HCT116 (cell line): Measurements from ENCODE around the gene CACNA1C.

Experiments used
- CTCF ChIP-seq, 3 experiments: fragments of 200-600 bp in 1 of 3; sonication (generic) in 1 of 3; IDR thresholded peaks in 2 of 3; conservative IDR thresholded peaks in 1 of 3; 2 replicates each; pipeline ENCODE4 v1.5.1; 2012 to 2017; ENCODE audit warnings: low read depth in 2 of 3, low read length in 2 of 3, antibody characterized with exemption in 1 of 3, borderline replicate concordance in 1 of 3, control low read depth in 1 of 3, mild to moderate bottlenecking in 1 of 3, mixed read lengths in 1 of 3, mixed run types in 1 of 3, moderate library complexity in 1 of 3; ENCODE audit not compliant: insufficient read depth in 1 of 3
- EGR1 ChIP-seq: IDR thresholded peaks from 2 replicates; pipeline ENCODE4 v1.6.1; 2012; ENCODE audit warnings: low read depth
- EZH2 ChIP-seq: fragments of 200-600 bp; sonication (generic); IDR thresholded peaks from 2 replicates; pipeline ENCODE4 v1.6.1; 2017; ENCODE audit warnings: antibody characterized with exemption, mixed run types
- JUND ChIP-seq: IDR thresholded peaks from 2 replicates; pipeline ENCODE4 v1.6.1; 2012
- POLR2AphosphoS5 ChIP-seq: IDR thresholded peaks from 2 replicates; pipeline ENCODE4 v1.6.1; 2011; ENCODE audit warnings: mild to moderate bottlenecking, low read depth, low read length, moderate library complexity
- RAD21 ChIP-seq: IDR thresholded peaks from 2 replicates; pipeline ENCODE4 v1.6.1; 2012; ENCODE audit warnings: low read depth, mild to moderate bottlenecking
- SIN3A ChIP-seq: IDR thresholded peaks from 2 replicates; pipeline ENCODE4 v1.6.1; 2012; ENCODE audit warnings: low read depth
- TCF7L2 ChIP-seq: IDR thresholded peaks from 2 replicates; pipeline ENCODE4 v1.7.0; 2011; ENCODE audit warnings: borderline replicate concordance, inconsistent platforms; ENCODE audit not compliant: insufficient read depth, insufficient read length; ENCODE audit errors: extremely low read depth
- YY1 ChIP-seq: IDR thresholded peaks from 2 replicates; pipeline ENCODE4 v1.6.1; 2011; ENCODE audit warnings: low read length, low read depth, moderate library complexity, mild to moderate bottlenecking; ENCODE audit not compliant: insufficient replicate concordance; ENCODE audit errors: extremely low read depth

DNA sequence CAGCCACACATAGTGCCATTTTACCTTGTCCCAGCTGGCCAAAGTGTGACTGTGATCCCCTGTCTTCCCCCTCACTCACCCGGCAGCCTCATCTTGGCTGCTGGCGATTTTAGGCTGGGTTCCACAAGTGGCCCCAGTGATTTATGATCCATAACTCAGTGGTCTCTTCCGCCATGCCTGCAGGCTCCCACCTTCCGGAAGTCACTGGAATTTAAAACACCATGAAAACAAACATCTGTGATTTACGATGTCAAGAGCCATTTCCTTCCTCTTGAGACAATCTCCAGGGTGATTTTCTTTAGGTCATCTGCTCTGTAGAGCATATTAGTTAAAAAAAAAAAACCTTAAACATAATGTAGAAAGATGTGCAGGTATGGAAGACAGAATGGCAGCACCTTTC lies 282.3 kb downstream of the CACNA1C start:
- TF ChIP-seq POLR2AphosphoS5 (no peak), RAD21 (no peak), EZH2 (no peak), CTCF (IDR thresholded peaks at IDR 0.05 in 2 of 3, conservative IDR thresholded peaks at IDR 0.05 in 1 of 3; ENCODE audit: borderline replicate concordance in 1 of 3, insufficient read depth in 1 of 3, low read depth in 2 of 3, low read length in 2 of 3) (no peak), TCF7L2 (no peak), EGR1 (no peak), JUND (no peak), SIN3A (no peak), YY1 (no peak)
